GM23338 (cell line): ENCODE data around the gene PDGFC. TPM values are rescaled to one million over a fixed set of nuclear protein-coding genes. Genes with fewer than 3 reads are reported as not detected.

Experiments used
- ATAC-seq: fragments of 200-7000 bp; cut with Tn5 transposase; 3 replicates; pipeline ENCODE4 v1.9.1; 2020
- DNase-seq: peaks from one replicate; pipeline ENCODE4 v3.0.0-alpha.2; 2015; ENCODE audit warnings: low spot score
- H2AFZ ChIP-seq: fragments of 200-600 bp; sonication (generic); 2 replicates; pipeline ENCODE4 v1.8.0; 2016; ENCODE audit warnings: antibody characterized with exemption, mild to moderate bottlenecking, moderate library complexity
- H3F3A ChIP-seq: fragments of 200-600 bp; sonication (generic); replicated peaks from 2 replicates; pipeline ENCODE4 v1.8.0; 2017; ENCODE audit warnings: antibody characterized with exemption, mixed run types, low read depth
- H3K27ac ChIP-seq: fragments of 200-600 bp; sonication (generic); 2 replicates; pipeline ENCODE4 v1.6.1; 2016; ENCODE audit warnings: low read depth
- H3K27me3 ChIP-seq: fragments of 200-600 bp; sonication (generic); 2 replicates; pipeline ENCODE4 v1.8.0; 2016; ENCODE audit warnings: mild to moderate bottlenecking, mixed run types, moderate library complexity; ENCODE audit not compliant: insufficient read depth
- H3K36me3 ChIP-seq: fragments of 200-600 bp; sonication (generic); 2 replicates; pipeline ENCODE4 v1.8.0; 2016; ENCODE audit warnings: mild to moderate bottlenecking; ENCODE audit not compliant: insufficient read depth
- H3K4me1 ChIP-seq: fragments of 200-600 bp; sonication (generic); 2 replicates; pipeline ENCODE4 v1.8.0; 2016; ENCODE audit warnings: mild to moderate bottlenecking, moderate library complexity; ENCODE audit not compliant: insufficient read depth
- H3K4me2 ChIP-seq: fragments of 200-600 bp; sonication (generic); 2 replicates; pipeline ENCODE4 v1.7.1; 2017; ENCODE audit warnings: mixed run types
- H3K4me3 ChIP-seq: fragments of 200-600 bp; sonication (generic); 2 replicates; pipeline ENCODE4 v1.6.1; 2016; ENCODE audit warnings: mixed run types
- H3K79me2 ChIP-seq: fragments of 200-600 bp; sonication (generic); replicated peaks from 2 replicates; pipeline ENCODE4 v1.8.0; 2017; ENCODE audit warnings: mild to moderate bottlenecking; ENCODE audit not compliant: insufficient read depth
- H3K9me2 ChIP-seq: fragments of 200-600 bp; sonication (generic); 2 replicates; pipeline ENCODE4 v1.8.0; 2017; ENCODE audit not compliant: insufficient read depth
- H4K20me1 ChIP-seq: fragments of 200-600 bp; sonication (generic); replicated peaks from 2 replicates; pipeline ENCODE4 v1.8.0; 2017; ENCODE audit warnings: mild to moderate bottlenecking; ENCODE audit not compliant: insufficient read depth
- H3K27ac Mint-ChIP-seq: 2 replicates; pipeline ENCODE4 v1.8.0; 2020; ENCODE audit warnings: inconsistent platforms, mild to moderate bottlenecking, moderate library complexity, mixed read lengths
- H3K27me3 Mint-ChIP-seq: 3 replicates; pipeline ENCODE4 v1.8.0; 2022; ENCODE audit warnings: low read depth, mild to moderate bottlenecking, moderate library complexity, mixed read lengths, inconsistent platforms; ENCODE audit not compliant: insufficient read depth, poor library complexity
- H3K36me3 Mint-ChIP-seq: 3 replicates; pipeline ENCODE4 v1.8.0; 2021; ENCODE audit warnings: low read depth, mild to moderate bottlenecking, inconsistent platforms, moderate library complexity, mixed read lengths
- H3K4me1 Mint-ChIP-seq: 3 replicates; pipeline ENCODE4 v1.8.0; 2020; ENCODE audit warnings: mild to moderate bottlenecking, inconsistent platforms, mixed read lengths
- H3K4me3 Mint-ChIP-seq: 3 replicates; pipeline ENCODE4 v1.8.0; 2021; ENCODE audit warnings: moderate library complexity, mild to moderate bottlenecking, inconsistent platforms, mixed read lengths
- H3K9me3 Mint-ChIP-seq: 3 replicates; pipeline ENCODE4 v1.8.0; 2020; ENCODE audit warnings: moderate library complexity, mild to moderate bottlenecking, inconsistent platforms, mixed read lengths
- CREB1 ChIP-seq: fragments of 250-450 bp; sonication (Bioruptor Pico); IDR thresholded peaks from 2 replicates; pipeline ENCODE4 v1.5.0; 2020; ENCODE audit warnings: low read depth, mild to moderate bottlenecking, moderate library complexity
- EZH2 ChIP-seq: fragments of 200-600 bp; sonication (generic); IDR thresholded peaks from one replicate; pipeline ENCODE4 v1.8.0; 2017; ENCODE audit warnings: antibody characterized with exemption, mild to moderate bottlenecking, low read depth; ENCODE audit not compliant: unreplicated experiment
- EZH2phosphoT487 ChIP-seq: fragments of 200-600 bp; sonication (generic); IDR thresholded peaks from one replicate; pipeline ENCODE4 v1.8.1; 2018; ENCODE audit warnings: antibody characterized with exemption; ENCODE audit not compliant: unreplicated experiment
- NANOG ChIP-seq: IDR thresholded peaks from 2 replicates; pipeline ENCODE4 v1.6.1; 2016; ENCODE audit warnings: antibody characterized with exemption, borderline replicate concordance
- STAT1 ChIP-seq: IDR thresholded peaks from one replicate; pipeline ENCODE4 v1.6.1; 2016; ENCODE audit warnings: antibody characterized with exemption; ENCODE audit not compliant: unreplicated experiment
- ZNF331 ChIP-seq: fragments of 250-450 bp; sonication (Bioruptor Pico); IDR thresholded peaks from 2 replicates; pipeline ENCODE4 v1.5.0; 2020; ENCODE audit warnings: low read depth, mild to moderate bottlenecking, moderate library complexity
- polyA plus RNA-seq: library from polyadenylated mRNA; unstranded; fragments of >200 nt; fragmentation: Nextera tagmentation; extraction: Ambion mirVana; gene quantifications from 2 replicates; pipeline ENCODE4 v1.2.1, GENCODE V29; 2016
- total RNA-seq: library from RNA; depleted of rRNA; stranded (reverse); fragments of >200 nt; shearing (Covaris generic); gene quantifications from 2 replicates; pipeline ENCODE4 v1.2.3, GENCODE V29; 2014
- TF ChIP-seq, protein P1 (sequence below): fragments of 250-450 bp; sonication (Bioruptor Pico); IDR thresholded peaks from 2 replicates; pipeline ENCODE4 v1.5.0; 2020; ENCODE audit warnings: mild to moderate bottlenecking, moderate library complexity
- TF ChIP-seq, protein P2 (sequence below), 2 experiments: fragments of 200-600 bp in 1 of 2; sonication (generic) in 1 of 2; conservative IDR thresholded peaks; 2 replicates each; pipeline versions ENCODE4 v1.5.1 to v1.6.1; 2016 to 2017; ENCODE audit warnings: antibody characterized with exemption in 2 of 2, low read depth in 2 of 2, mild to moderate bottlenecking in 2 of 2, moderate library complexity in 1 of 2
- TF ChIP-seq, protein P3 (sequence below): IDR thresholded peaks from one replicate; pipeline ENCODE4 v1.6.1; 2018; ENCODE audit warnings: antibody characterized with exemption; ENCODE audit not compliant: unreplicated experiment
- TF ChIP-seq, protein P4 (sequence below): IDR thresholded peaks from 2 replicates; pipeline ENCODE4 v1.6.1; 2016; ENCODE audit warnings: antibody characterized with exemption

PDGFC gene
- total and polyA plus RNA-seq, 2 experiments from 2014 or later = 1.3 to 3.4 TPM

DNA sequence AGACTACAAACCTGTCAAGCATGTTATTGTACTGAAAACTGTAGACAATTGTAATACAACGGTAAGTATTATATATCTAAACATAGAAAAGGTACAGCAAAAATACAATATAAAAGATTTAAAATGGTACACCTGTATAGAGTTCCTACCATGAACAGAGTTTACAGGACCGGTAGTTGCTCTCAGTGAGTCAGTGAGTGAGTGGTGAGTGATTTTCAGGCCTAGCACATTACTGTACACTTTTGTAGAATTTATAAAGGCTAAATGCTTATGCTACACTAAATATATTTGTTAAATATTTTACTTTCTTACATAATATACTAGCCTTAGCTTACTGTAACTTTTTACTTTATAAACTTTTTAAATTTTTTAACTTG, 37.4 kb downstream of the PDGFC start (continued):
- TF ChIP-seq, protein P1, sequence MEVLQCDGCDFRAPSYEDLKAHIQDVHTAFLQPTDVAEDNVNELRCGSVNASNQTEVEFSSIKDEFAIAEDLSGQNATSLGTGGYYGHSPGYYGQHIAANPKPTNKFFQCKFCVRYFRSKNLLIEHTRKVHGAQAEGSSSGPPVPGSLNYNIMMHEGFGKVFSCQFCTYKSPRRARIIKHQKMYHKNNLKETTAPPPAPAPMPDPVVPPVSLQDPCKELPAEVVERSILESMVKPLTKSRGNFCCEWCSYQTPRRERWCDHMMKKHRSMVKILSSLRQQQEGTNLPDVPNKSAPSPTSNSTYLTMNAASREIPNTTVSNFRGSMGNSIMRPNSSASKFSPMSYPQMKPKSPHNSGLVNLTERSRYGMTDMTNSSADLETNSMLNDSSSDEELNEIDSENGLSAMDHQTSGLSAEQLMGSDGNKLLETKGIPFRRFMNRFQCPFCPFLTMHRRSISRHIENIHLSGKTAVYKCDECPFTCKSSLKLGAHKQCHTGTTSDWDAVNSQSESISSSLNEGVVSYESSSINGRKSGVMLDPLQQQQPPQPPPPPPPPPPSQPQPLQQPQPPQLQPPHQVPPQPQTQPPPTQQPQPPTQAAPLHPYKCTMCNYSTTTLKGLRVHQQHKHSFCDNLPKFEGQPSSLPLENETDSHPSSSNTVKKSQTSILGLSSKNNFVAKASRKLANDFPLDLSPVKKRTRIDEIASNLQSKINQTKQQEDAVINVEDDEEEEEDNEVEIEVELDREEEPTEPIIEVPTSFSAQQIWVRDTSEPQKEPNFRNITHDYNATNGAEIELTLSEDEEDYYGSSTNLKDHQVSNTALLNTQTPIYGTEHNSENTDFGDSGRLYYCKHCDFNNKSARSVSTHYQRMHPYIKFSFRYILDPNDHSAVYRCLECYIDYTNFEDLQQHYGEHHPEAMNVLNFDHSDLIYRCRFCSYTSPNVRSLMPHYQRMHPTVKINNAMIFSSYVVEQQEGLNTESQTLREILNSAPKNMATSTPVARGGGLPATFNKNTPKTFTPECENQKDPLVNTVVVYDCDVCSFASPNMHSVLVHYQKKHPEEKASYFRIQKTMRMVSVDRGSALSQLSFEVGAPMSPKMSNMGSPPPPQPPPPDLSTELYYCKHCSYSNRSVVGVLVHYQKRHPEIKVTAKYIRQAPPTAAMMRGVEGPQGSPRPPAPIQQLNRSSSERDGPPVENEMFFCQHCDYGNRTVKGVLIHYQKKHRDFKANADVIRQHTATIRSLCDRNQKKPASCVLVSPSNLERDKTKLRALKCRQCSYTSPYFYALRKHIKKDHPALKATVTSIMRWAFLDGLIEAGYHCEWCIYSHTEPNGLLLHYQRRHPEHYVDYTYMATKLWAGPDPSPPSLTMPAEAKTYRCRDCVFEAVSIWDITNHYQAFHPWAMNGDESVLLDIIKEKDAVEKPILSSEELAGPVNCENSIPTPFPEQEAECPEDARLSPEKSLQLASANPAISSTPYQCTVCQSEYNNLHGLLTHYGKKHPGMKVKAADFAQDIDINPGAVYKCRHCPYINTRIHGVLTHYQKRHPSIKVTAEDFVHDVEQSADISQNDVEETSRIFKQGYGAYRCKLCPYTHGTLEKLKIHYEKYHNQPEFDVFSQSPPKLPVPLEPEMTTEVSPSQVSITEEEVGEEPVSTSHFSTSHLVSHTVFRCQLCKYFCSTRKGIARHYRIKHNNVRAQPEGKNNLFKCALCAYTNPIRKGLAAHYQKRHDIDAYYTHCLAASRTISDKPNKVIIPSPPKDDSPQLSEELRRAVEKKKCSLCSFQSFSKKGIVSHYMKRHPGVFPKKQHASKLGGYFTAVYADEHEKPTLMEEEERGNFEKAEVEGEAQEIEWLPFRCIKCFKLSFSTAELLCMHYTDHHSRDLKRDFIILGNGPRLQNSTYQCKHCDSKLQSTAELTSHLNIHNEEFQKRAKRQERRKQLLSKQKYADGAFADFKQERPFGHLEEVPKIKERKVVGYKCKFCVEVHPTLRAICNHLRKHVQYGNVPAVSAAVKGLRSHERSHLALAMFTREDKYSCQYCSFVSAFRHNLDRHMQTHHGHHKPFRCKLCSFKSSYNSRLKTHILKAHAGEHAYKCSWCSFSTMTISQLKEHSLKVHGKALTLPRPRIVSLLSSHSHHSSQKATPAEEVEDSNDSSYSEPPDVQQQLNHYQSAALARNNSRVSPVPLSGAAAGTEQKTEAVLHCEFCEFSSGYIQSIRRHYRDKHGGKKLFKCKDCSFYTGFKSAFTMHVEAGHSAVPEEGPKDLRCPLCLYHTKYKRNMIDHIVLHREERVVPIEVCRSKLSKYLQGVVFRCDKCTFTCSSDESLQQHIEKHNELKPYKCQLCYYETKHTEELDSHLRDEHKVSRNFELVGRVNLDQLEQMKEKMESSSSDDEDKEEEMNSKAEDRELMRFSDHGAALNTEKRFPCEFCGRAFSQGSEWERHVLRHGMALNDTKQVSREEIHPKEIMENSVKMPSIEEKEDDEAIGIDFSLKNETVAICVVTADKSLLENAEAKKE (CRISPR knock-in tag) = no peak
- TF ChIP-seq CREB1 (no peak), EZH2phosphoT487 (no peak), NANOG (no peak)

DNA sequence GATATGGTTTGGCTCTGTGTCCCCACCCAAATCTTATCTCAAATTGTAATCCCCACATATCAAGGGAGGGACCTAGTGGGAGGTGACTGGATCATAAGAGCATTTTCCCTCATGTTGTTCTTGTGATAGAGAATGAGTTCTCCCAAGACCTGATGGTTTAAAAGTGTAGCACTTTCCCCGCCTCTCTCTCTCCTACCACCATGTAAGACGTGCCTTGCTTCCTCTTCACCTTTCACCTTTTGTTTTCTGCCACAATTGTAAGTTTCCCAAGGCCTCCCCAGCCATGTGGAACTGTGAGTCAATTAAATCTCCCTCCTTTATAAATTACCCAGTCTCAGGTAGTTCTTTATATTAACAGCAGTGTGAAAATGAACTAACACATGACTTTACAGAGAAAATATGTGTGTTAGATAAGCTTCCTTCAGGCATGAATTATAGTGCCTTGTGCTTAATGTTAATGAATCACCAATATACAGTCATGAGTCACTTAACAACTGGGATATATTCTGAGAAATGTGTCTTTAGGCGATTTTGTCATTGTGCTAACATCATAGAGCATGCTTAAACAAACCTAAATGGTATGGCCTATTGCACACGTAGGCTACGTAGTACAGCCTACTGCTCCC, 37.9 kb downstream of the PDGFC start:
- Mint-ChIP-seq H3K9me3 (no peaks in the 10 kb centered on the region), H3K27ac (no peak overlapping the region), H3K4me1 (no peaks in the 10 kb centered on the region), H3K27me3 (no peaks in the 10 kb centered on the region), H3K36me3 (no peaks in the 10 kb centered on the region), H3K4me3 (no peak overlapping the region)
- Histone ChIP-seq H2AFZ (no peak overlapping the region), H3K4me2 (no peak overlapping the region), H3F3A (no peaks in the 10 kb centered on the region), H3K9me2 (no peaks in the 10 kb centered on the region), H3K4me1 (no peaks in the 10 kb centered on the region), H4K20me1 (no peaks in the 10 kb centered on the region), H3K36me3 (no peaks in the 10 kb centered on the region), H3K27me3 (no peaks in the 10 kb centered on the region), H3K79me2 (no peaks in the 10 kb centered on the region), H3K27ac (no peak overlapping the region), H3K4me3 (no peak overlapping the region)
- ATAC-seq = no peak
- TF ChIP-seq, protein P2, sequence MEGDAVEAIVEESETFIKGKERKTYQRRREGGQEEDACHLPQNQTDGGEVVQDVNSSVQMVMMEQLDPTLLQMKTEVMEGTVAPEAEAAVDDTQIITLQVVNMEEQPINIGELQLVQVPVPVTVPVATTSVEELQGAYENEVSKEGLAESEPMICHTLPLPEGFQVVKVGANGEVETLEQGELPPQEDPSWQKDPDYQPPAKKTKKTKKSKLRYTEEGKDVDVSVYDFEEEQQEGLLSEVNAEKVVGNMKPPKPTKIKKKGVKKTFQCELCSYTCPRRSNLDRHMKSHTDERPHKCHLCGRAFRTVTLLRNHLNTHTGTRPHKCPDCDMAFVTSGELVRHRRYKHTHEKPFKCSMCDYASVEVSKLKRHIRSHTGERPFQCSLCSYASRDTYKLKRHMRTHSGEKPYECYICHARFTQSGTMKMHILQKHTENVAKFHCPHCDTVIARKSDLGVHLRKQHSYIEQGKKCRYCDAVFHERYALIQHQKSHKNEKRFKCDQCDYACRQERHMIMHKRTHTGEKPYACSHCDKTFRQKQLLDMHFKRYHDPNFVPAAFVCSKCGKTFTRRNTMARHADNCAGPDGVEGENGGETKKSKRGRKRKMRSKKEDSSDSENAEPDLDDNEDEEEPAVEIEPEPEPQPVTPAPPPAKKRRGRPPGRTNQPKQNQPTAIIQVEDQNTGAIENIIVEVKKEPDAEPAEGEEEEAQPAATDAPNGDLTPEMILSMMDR (conservative IDR thresholded peaks at IDR 0.05; ENCODE audit: low read depth in 2 of 2) = no peak
- TF ChIP-seq STAT1 = no peak
- TF ChIP-seq, protein P3, sequence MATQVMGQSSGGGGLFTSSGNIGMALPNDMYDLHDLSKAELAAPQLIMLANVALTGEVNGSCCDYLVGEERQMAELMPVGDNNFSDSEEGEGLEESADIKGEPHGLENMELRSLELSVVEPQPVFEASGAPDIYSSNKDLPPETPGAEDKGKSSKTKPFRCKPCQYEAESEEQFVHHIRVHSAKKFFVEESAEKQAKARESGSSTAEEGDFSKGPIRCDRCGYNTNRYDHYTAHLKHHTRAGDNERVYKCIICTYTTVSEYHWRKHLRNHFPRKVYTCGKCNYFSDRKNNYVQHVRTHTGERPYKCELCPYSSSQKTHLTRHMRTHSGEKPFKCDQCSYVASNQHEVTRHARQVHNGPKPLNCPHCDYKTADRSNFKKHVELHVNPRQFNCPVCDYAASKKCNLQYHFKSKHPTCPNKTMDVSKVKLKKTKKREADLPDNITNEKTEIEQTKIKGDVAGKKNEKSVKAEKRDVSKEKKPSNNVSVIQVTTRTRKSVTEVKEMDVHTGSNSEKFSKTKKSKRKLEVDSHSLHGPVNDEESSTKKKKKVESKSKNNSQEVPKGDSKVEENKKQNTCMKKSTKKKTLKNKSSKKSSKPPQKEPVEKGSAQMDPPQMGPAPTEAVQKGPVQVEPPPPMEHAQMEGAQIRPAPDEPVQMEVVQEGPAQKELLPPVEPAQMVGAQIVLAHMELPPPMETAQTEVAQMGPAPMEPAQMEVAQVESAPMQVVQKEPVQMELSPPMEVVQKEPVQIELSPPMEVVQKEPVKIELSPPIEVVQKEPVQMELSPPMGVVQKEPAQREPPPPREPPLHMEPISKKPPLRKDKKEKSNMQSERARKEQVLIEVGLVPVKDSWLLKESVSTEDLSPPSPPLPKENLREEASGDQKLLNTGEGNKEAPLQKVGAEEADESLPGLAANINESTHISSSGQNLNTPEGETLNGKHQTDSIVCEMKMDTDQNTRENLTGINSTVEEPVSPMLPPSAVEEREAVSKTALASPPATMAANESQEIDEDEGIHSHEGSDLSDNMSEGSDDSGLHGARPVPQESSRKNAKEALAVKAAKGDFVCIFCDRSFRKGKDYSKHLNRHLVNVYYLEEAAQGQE = no peak
- TF ChIP-seq, protein P4, sequence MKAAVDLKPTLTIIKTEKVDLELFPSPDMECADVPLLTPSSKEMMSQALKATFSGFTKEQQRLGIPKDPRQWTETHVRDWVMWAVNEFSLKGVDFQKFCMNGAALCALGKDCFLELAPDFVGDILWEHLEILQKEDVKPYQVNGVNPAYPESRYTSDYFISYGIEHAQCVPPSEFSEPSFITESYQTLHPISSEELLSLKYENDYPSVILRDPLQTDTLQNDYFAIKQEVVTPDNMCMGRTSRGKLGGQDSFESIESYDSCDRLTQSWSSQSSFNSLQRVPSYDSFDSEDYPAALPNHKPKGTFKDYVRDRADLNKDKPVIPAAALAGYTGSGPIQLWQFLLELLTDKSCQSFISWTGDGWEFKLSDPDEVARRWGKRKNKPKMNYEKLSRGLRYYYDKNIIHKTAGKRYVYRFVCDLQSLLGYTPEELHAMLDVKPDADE = no peak
- no peak for TF ChIP-seq EZH2
- no peak for TF ChIP-seq ZNF331
- DNase-seq = no peak
